RPMI8226 (cell line): ENCODE measurements around the gene IL17A.
A peak's percentile ranks its signal among the peaks of the same experiment; 100 is the strongest.

ENCODE experiments used
- DNase-seq: peaks from one replicate; pipeline ENCODE4 v3.0.0-alpha.2; 2015

Gene IL17A

DNA sequence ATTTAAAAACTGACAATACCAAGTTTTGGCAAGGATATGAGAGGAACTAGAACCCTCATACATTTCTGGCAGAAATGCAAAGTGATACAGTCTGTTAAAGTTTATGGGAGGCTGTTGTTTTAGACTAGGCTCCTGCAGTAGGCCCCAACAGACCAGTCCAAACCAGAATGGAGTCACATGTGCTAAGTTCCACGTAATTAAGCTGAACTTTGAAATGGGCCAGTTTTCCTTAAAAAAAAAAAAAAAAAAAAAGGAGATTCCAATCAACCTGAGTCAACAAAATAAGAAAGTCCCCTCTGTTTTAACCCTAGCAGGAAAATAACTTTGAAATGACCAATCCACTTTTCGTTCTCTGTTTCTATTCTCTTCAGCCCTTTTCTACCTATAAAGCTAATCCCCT is 31.6 kb downstream of the IL17A start:
- no peak for DNase-seq

DNA sequence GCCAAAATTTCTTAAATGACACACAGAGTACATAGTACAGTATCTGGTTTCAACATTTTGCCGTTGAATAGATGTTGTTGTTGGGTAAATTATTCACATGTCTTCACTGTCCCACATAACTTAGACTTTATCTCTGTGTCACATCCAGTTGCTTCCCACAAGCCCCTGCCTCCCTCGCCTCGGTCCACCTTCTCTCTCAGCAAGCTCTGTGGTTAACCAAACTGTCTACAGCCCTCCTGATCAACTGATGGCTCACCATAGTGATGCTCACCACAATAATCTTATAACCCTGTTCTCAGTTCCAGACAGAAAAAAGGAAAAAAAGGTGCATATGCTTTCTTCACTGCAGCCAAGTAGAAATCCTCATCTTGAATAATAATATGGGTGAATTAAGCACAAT is 35.1 kb downstream of the IL17A start:
- DNase-seq, result no peak

DNA sequence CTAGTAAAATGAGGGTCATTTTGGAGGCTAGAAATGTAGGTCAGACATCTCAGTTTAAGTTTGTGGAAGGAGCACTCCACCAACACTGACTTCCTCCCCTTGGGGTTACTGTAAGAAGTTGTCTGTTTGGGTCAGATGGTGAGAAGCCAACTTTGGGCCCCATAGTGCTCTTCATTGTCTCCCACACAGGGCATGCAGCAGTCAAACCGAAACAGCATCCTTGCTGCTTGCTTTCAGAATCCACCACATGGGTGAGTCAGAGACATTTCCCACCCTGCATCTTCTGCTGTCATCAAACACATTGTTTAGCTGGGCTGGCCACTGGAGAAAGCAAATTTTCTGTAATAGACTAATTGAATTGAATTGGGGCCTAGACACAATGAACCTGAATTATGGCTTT is 41.3 kb downstream of the IL17A start:
- no peak for DNase-seq

DNA sequence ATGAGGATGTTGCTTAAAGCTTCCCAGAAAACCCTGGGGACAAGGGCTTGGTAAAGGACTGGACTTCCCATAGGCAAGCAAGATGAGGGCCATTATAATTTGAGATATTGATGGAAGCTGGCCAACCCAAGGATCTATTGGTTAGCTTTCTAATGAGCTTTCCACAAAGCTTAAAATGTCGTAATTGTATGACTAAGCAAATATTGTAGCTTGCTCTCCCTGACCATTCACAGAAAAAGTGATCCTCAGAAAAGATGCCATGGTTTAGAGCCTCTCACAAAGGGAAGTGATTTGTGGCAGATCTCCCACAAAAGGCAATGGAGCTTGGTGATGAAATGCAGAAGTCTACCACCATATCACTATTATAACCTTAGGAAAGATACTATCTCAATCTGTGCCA is 44.5 kb downstream of the IL17A start:
- no peak for DNase-seq

DNA sequence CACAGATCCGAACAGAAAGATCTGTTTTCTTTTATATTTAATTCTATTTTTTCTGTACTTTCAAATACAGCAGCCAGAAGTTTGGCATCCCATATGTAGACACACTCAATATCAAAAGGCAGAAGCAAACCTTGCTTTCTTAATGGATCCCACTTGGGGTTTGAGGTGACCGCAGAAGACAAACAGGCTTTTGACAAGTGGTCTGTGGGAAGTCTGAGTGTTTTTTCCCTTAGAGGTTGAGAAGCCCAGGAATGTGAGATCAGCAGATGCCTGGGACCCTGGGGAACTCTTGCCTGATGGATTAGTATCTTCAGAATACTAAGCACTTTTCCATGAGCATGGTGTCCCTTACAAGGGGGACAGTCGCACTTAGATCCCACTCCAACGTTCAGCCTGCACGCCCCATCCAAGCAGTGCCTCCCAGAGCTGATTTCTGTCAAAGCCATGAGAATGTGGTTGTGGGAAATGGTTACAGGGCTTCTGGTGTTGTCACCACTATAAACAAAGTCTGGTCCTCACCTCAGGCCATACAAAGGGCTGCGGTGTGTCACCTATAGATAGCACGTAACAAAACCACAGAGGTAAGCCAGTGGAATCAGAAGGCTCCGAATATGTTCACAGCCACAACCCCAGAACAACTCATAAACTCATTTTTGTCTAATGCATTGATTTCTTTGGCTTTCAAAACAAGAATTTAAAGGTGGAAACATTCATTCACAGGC is 45.4 kb downstream of the IL17A start:
- DNase-seq, result no peak

DNA sequence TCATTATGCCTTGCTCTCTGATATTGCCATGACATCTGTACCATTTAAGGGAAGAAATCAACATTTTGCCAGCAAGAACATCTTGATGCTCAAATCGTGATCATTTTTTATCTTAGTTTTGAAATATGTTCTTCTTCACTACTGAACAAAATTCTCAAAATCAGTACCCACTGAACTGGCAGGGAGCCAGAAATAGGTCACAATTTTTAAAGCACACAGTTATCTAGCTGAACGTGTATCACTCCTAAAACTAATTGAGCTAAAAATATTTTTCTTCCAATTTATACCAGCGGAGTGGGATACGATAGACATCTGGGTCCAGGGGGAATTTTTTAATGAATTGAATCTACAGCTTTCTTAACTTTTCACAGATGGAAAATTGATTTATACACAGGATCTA is 46.8 kb downstream of the IL17A start:
- DNase-seq, result no peak

DNA sequence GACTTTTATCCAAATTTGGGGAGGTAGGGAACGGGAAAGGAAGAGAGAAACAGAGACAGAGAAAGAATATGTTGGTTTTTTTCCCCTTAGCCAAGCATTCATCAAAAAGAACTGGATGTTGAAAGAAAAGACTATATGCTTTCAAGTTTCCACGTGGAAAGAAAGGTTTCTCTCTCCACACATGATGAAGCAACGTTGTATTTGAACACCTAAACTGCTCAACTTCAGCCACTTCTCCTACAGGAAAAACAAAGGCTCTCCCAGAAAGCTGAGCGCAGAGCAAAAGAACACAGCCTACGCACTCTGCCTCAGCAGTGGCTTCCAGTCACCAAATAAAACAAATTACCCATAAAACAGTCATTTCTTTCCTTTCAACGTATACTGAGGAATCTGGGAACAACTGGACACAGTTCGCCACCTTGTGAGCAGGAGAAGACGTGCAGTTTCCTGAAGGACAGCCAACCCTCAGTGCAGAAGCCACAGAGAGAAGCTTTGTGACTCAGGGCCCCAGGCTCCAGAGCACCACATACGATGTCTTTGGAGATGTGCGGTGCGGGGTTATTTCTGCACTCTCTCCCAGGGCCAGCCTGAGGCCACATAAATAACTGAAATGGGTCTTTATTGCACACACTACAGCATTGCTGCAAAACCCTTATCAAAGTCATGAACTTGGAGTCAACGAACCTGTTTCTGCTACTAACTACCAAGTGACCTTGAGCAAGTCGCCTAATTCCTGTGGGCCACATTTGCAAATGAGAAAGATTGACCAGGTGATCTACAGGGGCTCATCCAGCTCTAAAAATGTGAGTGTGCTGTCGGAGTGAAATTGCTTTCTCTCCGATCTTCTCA is 48.0 kb downstream of the IL17A start:
- DNase-seq, result peak; percentile 48
